GM12892 (cell line): ENCODE data around the gene ABCD2.

Experiments used
- POLR2A ChIP-seq: IDR thresholded peaks from 2 replicates; pipeline ENCODE4 v1.6.1; 2011; ENCODE audit warnings: low read depth, low read length, control low read depth
- POLR2AphosphoS5 ChIP-seq: IDR thresholded peaks from 2 replicates; pipeline ENCODE4 v1.6.1; 2011; ENCODE audit warnings: low read depth, low read length, control low read depth

DNA sequence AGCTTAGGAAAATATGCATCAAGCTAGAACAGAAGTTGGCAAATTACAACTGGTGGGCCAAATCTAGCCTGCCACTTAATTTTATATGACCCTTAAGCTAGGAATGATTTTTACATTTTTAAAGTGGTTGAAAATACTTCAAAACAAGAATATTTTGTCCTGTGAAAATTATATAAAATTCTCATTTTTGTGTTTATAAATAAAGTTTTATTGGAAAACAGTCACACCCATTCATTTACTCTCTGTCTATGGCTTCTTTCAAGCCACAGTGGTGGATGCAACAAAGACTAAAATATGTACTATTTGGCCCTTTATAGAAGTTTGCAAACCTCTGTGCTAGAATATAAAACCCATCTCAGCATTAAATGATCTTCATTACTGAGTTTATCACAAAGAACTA lies 2.1 kb upstream of the ABCD2 start:
- TF ChIP-seq POLR2A: no peak
- no peak for TF ChIP-seq POLR2AphosphoS5
